Measurements from ENCODE around the gene P3H1. TPM values are rescaled to one million over a fixed set of nuclear protein-coding genes. Genes with fewer than 3 reads are reported as not detected.

P3H1 gene
- total RNA-seq, 1 experiment from 2014 or later: 84.8 TPM

DNA sequence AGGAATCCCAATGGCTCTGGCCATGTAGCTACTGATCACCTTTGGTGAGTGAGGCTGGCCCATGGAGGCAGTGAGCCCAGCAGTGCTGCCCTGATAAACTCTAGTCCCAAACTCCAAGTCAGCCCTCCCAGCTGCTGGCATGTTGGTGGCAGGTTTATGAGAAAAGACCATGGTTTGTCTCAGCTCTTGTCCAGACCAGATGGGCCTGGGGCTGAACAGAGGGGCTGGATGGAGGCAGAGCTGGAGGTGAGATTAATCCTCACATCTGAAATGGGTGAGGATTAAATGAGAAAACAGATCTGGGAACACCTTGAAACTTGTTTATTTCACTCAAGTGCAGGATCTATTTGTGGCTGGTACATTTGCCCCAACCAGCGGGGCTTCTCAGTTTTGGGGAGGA lies 21.2 kb upstream of the P3H1 start:
- ChIA-PET POLR2A (interaction anchor here (0.6 kb wide), 1 partner anchor 17 kb away, joined by 8 read pairs; no protein-coding TSS in a partner anchor), CTCF (no interaction called here)
- H3K36me3 ChIP-seq (ENCODE audit: control insufficient read depth, insufficient read depth, low read length): no peaks in the 10 kb centered on the region
- TF ChIP-seq, protein P1, sequence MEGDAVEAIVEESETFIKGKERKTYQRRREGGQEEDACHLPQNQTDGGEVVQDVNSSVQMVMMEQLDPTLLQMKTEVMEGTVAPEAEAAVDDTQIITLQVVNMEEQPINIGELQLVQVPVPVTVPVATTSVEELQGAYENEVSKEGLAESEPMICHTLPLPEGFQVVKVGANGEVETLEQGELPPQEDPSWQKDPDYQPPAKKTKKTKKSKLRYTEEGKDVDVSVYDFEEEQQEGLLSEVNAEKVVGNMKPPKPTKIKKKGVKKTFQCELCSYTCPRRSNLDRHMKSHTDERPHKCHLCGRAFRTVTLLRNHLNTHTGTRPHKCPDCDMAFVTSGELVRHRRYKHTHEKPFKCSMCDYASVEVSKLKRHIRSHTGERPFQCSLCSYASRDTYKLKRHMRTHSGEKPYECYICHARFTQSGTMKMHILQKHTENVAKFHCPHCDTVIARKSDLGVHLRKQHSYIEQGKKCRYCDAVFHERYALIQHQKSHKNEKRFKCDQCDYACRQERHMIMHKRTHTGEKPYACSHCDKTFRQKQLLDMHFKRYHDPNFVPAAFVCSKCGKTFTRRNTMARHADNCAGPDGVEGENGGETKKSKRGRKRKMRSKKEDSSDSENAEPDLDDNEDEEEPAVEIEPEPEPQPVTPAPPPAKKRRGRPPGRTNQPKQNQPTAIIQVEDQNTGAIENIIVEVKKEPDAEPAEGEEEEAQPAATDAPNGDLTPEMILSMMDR (IDR thresholded peaks at IDR 0.05): no peak
- no peak for TF ChIP-seq SIN3A (IDR thresholded peaks at IDR 0.05; ENCODE audit: borderline replicate concordance, insufficient read depth, low read depth, low read length)
- no peaks in the 10 kb centered on the region for H3K27me3 ChIP-seq (ENCODE audit: control insufficient read depth, insufficient read depth, low read length)
- in situ Hi-C loops (cut with HindIII; ENCODE audit: low pct_unique_long_range_greater_than_20kb, low sequenced_read_pairs): no loop called here
- no peaks in the 10 kb centered on the region for H3K9me3 ChIP-seq (ENCODE audit: control insufficient read depth, insufficient read depth, low read depth, low read length)
- DNase-seq (ENCODE audit: low read depth, low spot score) (no peak), ATAC-seq (0 out of 2 replicates have a peak, but pooled peaks have one; percentile 34)
- no TSS peak for BruUV-seq (replicated peaks)
- no peak overlapping the region for H3K27ac ChIP-seq (ENCODE audit: low read length)
- intact Hi-C loops (cut with micrococcal nuclease; ENCODE audit: unreplicated experiment): no loop called here
- H3K4me1 ChIP-seq (ENCODE audit: control insufficient read depth, insufficient read depth, low read length): no peaks in the 10 kb centered on the region
- no peak overlapping the region for H3K4me3 ChIP-seq (ENCODE audit: low read depth in 2 of 2, low read length in 2 of 2)

DNA sequence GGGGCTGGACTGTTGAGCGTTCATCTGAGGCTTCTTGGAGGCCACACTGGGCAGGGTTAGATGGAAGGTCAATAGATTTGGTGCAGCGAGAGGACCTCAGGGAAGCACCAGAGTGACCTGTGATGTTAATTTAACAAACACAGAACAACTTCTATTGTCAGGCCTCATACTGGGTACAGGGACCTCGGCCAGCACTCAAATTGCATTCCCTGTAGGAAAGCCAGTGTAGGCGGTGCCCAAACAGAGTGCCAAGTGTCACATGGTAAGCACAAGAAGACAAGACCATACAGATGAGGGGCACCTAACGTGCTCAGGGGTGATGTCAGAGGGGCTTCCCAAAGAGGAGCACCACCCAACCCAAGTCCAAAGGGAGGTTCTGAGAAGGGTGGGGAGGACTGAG lies 19.3 kb upstream of the P3H1 start:
- no TSS peak for BruUV-seq (replicated peaks)
- POLR2A ChIA-PET: no interaction called here
- DNase-seq (ENCODE audit: low read depth, low spot score) (no peak), ATAC-seq (no peak)
- no peak overlapping the region for H3K4me3 ChIP-seq (ENCODE audit: low read depth in 2 of 2, low read length in 2 of 2)
- H3K27me3 ChIP-seq (ENCODE audit: control insufficient read depth, insufficient read depth, low read length): no peaks in the 10 kb centered on the region
- no peaks in the 10 kb centered on the region for H3K9me3 ChIP-seq (ENCODE audit: control insufficient read depth, insufficient read depth, low read depth, low read length)
- CTCF ChIA-PET: no interaction called here
- intact Hi-C loops (cut with micrococcal nuclease; ENCODE audit: unreplicated experiment): no loop called here
- in situ Hi-C loops (cut with HindIII; ENCODE audit: low pct_unique_long_range_greater_than_20kb, low sequenced_read_pairs): no loop called here
- H3K27ac ChIP-seq (ENCODE audit: low read length): no peak overlapping the region
- no peaks in the 10 kb centered on the region for H3K36me3 ChIP-seq (ENCODE audit: control insufficient read depth, insufficient read depth, low read length)
- H3K4me1 ChIP-seq (ENCODE audit: control insufficient read depth, insufficient read depth, low read length): no peaks in the 10 kb centered on the region
- TF ChIP-seq TCF7L2 (IDR thresholded peaks at IDR 0.05; ENCODE audit: low read depth, low read length) (no peak), SIN3A (IDR thresholded peaks at IDR 0.05; ENCODE audit: borderline replicate concordance, insufficient read depth, low read depth, low read length) (no peak), POLR2AphosphoS5 (IDR thresholded peaks at IDR 0.05; ENCODE audit: low read depth, low read length) (no peak)
- TF ChIP-seq, protein P2, sequence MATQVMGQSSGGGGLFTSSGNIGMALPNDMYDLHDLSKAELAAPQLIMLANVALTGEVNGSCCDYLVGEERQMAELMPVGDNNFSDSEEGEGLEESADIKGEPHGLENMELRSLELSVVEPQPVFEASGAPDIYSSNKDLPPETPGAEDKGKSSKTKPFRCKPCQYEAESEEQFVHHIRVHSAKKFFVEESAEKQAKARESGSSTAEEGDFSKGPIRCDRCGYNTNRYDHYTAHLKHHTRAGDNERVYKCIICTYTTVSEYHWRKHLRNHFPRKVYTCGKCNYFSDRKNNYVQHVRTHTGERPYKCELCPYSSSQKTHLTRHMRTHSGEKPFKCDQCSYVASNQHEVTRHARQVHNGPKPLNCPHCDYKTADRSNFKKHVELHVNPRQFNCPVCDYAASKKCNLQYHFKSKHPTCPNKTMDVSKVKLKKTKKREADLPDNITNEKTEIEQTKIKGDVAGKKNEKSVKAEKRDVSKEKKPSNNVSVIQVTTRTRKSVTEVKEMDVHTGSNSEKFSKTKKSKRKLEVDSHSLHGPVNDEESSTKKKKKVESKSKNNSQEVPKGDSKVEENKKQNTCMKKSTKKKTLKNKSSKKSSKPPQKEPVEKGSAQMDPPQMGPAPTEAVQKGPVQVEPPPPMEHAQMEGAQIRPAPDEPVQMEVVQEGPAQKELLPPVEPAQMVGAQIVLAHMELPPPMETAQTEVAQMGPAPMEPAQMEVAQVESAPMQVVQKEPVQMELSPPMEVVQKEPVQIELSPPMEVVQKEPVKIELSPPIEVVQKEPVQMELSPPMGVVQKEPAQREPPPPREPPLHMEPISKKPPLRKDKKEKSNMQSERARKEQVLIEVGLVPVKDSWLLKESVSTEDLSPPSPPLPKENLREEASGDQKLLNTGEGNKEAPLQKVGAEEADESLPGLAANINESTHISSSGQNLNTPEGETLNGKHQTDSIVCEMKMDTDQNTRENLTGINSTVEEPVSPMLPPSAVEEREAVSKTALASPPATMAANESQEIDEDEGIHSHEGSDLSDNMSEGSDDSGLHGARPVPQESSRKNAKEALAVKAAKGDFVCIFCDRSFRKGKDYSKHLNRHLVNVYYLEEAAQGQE (IDR thresholded peaks at IDR 0.05; ENCODE audit: insufficient read depth in 1 of 2, low read depth in 2 of 2, low read length in 1 of 2): no peak
- TF ChIP-seq, protein P1 (IDR thresholded peaks at IDR 0.05): no peak
